ENCODE results near the gene ABHD11. TPM values are rescaled to one million over a fixed set of nuclear protein-coding genes. Genes with fewer than 3 reads are reported as not detected.

The ABHD11 gene
- polyA plus RNA-seq, 2 donors, result 22.6 to 28.3 TPM

- peaks cover 0 to 14% of the 10 kb centered on the region in 2 donors for H3K4me1 ChIP-seq (ENCODE audit: control insufficient read depth in 2 of 2, insufficient read depth in 2 of 2, low read length in 1 of 2)
- peak overlapping the region; percentile 38 to 53 for H3K27ac ChIP-seq (ENCODE audit: low read depth in 2 of 2, low read length in 1 of 2)
- H3K36me3 ChIP-seq (ENCODE audit: control insufficient read depth in 2 of 2, insufficient read depth in 2 of 2, low read length in 1 of 2), result no peaks in the 10 kb centered on the region
- no peaks in the 10 kb centered on the region for H3K27me3 ChIP-seq (ENCODE audit: control insufficient read depth in 1 of 2, insufficient read depth in 2 of 2, low read length in 2 of 2)
- WGBS, 2 donors, result 31 to 45% methylated on average over 4 of the region's 4 CpGs
- H3K4me3 ChIP-seq (ENCODE audit: low read depth in 1 of 2, low read length in 2 of 2), result no peak overlapping the region
- H3K9me3 ChIP-seq (ENCODE audit: control insufficient read depth in 2 of 2, insufficient read depth in 1 of 2, low read depth in 1 of 2, low read length in 1 of 2), result no peaks in the 10 kb centered on the region
Observed at GRCh38 chr7:73746378-73746777, 7.8 kb upstream of the ABHD11 start.

DNA sequence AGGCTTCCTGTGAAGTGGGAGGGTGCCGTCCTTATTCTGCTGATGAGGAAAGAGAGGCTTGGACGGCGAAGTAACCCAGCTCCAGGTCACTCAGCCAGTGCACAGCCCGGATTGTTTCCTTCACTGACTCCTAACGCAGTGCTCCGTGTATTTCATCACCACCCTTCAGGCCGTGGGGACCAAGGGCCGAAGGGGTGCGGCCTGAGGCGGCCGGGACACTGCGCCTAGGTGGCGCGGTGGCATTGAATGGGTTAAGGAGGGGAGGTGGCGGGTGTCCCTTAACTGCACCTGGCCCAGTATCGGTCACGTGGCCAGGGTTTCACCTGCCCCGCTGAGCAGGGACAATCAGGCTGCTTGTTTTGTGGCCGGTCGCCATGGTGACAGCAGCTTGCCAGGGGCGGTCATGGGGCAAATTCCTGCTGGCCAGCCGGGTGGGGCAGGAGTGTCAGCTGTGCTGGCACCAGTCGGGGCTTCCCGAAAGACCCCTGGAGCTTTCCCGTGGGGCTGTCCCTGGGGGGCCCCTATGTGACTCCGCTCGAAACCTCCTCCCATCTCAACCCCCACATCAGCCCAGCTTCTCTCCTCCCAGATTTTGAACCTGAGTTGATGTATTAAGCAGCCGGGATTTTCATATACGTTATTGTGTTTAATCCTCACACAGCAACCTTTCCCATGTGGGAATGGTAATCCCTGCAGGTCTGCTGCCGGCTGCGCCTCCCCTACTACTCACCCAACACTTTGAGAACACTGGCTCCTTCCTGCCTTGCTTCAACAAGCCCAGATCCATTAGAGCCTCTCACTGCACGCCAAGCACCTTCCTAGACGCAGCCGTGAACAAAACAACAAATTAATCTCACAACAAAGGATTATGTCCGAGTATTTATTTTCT, 4.4 kb upstream of the ABHD11 start:
- H3K27me3 ChIP-seq (ENCODE audit: control insufficient read depth in 1 of 2, insufficient read depth in 2 of 2, low read length in 2 of 2), result no peaks in the 10 kb centered on the region
- H3K36me3 ChIP-seq (ENCODE audit: control insufficient read depth in 2 of 2, insufficient read depth in 2 of 2, low read length in 1 of 2), result no peaks in the 10 kb centered on the region
- H3K9me3 ChIP-seq (ENCODE audit: control insufficient read depth in 2 of 2, insufficient read depth in 1 of 2, low read depth in 1 of 2, low read length in 1 of 2), result no peaks in the 10 kb centered on the region
- H3K4me3 ChIP-seq (ENCODE audit: low read depth in 1 of 2, low read length in 2 of 2), result peak overlapping the region in 1 of 2 donors; percentile 1
- H3K27ac ChIP-seq (ENCODE audit: low read depth in 2 of 2, low read length in 1 of 2), result peak overlapping the region; percentile 96
- H3K4me1 ChIP-seq (ENCODE audit: control insufficient read depth in 2 of 2, insufficient read depth in 2 of 2, low read length in 1 of 2), result peaks cover 0 to 17% of the 10 kb centered on the region in 2 donors
- 21 to 29% methylated on average over 35 of the region's 35 CpGs for WGBS, 2 donors

DNA sequence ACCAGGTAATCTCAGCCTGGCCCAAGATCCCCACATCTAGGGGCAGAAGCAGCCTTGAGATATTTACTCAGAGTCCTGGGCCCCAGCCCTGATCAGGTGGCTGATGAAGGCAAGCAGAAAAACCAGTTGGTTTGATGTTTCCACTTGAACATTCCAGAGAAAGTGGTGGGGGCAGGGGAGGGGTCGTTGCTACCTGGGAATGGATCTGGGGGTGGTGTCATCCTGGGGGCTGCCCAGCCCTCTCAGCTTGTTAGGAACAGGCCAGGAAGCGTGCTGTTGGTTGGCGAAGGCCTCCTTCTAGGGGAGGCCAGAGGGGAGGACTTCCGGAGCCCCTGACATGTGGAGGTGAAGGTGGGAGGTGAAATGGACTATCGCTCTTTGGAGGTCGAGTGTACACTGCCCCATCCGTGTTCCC, 3.7 kb upstream of the ABHD11 start:
- no peaks in the 10 kb centered on the region for H3K27me3 ChIP-seq (ENCODE audit: control insufficient read depth in 1 of 2, insufficient read depth in 2 of 2, low read length in 2 of 2)
- H3K9me3 ChIP-seq (ENCODE audit: control insufficient read depth in 2 of 2, insufficient read depth in 1 of 2, low read depth in 1 of 2, low read length in 1 of 2), result no peaks in the 10 kb centered on the region
- no peak overlapping the region for H3K4me3 ChIP-seq (ENCODE audit: low read depth in 1 of 2, low read length in 2 of 2)
- H3K4me1 ChIP-seq (ENCODE audit: control insufficient read depth in 2 of 2, insufficient read depth in 2 of 2, low read length in 1 of 2), result peaks cover 0 to 23% of the 10 kb centered on the region in 2 donors
- peak overlapping the region; percentile 96 for H3K27ac ChIP-seq (ENCODE audit: low read depth in 2 of 2, low read length in 1 of 2)
- 48 to 61% methylated on average over 7 of the region's 7 CpGs for WGBS, 2 donors
- peaks cover 0 to 2% of the 10 kb centered on the region in 2 donors for H3K36me3 ChIP-seq (ENCODE audit: control insufficient read depth in 2 of 2, insufficient read depth in 2 of 2, low read length in 1 of 2)

- peaks cover 0 to 23% of the 10 kb centered on the region in 2 donors for H3K4me1 ChIP-seq (ENCODE audit: control insufficient read depth in 2 of 2, insufficient read depth in 2 of 2, low read length in 1 of 2)
- 85 to 89% methylated on average over 5 of the region's 5 CpGs for WGBS, 2 donors
- no peaks in the 10 kb centered on the region for H3K27me3 ChIP-seq (ENCODE audit: control insufficient read depth in 1 of 2, insufficient read depth in 2 of 2, low read length in 2 of 2)
- H3K36me3 ChIP-seq (ENCODE audit: control insufficient read depth in 2 of 2, insufficient read depth in 2 of 2, low read length in 1 of 2), result peaks cover 4 to 9% of the 10 kb centered on the region in 2 donors
- no peaks in the 10 kb centered on the region for H3K9me3 ChIP-seq (ENCODE audit: control insufficient read depth in 2 of 2, insufficient read depth in 1 of 2, low read depth in 1 of 2, low read length in 1 of 2)
- H3K4me3 ChIP-seq (ENCODE audit: low read depth in 1 of 2, low read length in 2 of 2), result no peak overlapping the region
- H3K27ac ChIP-seq (ENCODE audit: low read depth in 2 of 2, low read length in 1 of 2), result peak overlapping the region; percentile 96
Observed at GRCh38 chr7:73741600-73741999, 3.0 kb upstream of the ABHD11 start.

DNA sequence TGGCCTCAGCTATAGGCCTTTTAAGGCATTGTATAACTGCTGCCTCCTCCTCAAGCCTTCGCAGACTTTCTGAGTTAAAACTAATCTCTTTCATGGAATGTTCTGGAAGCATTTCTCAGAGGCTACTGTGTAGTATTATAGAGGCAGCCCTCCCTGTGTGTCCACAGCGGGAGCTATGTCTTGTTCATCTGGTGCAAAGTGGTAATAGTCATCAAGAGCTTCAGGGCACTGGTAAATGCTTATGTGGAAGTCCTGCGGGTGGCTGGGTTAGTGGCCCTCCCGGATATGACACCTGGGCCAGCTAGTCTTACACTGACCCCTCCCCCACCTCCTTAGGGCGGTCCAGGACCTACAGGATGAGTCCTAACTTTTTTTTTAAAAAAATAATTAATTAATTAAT, 2.2 kb upstream of the ABHD11 start:
- Histone ChIP-seq H3K36me3 (ENCODE audit: control insufficient read depth in 2 of 2, insufficient read depth in 2 of 2, low read length in 1 of 2) (peaks cover 5 to 14% of the 10 kb centered on the region in 2 donors), H3K9me3 (ENCODE audit: control insufficient read depth in 2 of 2, insufficient read depth in 1 of 2, low read depth in 1 of 2, low read length in 1 of 2) (no peaks in the 10 kb centered on the region), H3K4me1 (ENCODE audit: control insufficient read depth in 2 of 2, insufficient read depth in 2 of 2, low read length in 1 of 2) (peaks cover 0 to 21% of the 10 kb centered on the region in 2 donors), H3K4me3 (ENCODE audit: low read depth in 1 of 2, low read length in 2 of 2) (no peak overlapping the region), H3K27ac (ENCODE audit: low read depth in 2 of 2, low read length in 1 of 2) (peak overlapping the region; percentile 0 to 76), H3K27me3 (ENCODE audit: control insufficient read depth in 1 of 2, insufficient read depth in 2 of 2, low read length in 2 of 2) (no peaks in the 10 kb centered on the region)
- WGBS, 2 donors, result 83 to 86% methylated on average over 5 of the region's 5 CpGs

DNA sequence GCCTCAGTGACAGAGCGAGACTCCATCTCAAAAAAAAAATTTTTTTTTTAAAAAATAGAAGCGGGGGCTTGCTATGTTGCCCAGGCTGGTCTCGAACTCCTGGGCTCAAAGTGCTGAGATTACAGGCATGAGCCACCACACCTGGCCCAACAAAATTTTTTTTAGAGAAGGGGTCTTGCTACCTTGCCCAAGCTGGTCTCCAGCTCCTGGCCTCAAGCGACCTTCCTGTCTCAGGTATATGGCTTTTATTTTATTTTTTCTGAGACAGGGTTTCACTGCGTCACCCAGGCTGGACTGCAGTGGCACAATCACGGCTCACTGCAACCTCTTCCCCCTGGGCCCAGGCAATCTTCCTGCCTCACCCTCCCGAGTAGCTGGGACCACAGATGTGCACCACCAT, 1.6 kb upstream of the ABHD11 start:
- no peaks in the 10 kb centered on the region for H3K27me3 ChIP-seq (ENCODE audit: control insufficient read depth in 1 of 2, insufficient read depth in 2 of 2, low read length in 2 of 2)
- 91 to 94% methylated on average over 7 of the region's 7 CpGs for WGBS, 2 donors
- peaks cover 5 to 16% of the 10 kb centered on the region in 2 donors for H3K36me3 ChIP-seq (ENCODE audit: control insufficient read depth in 2 of 2, insufficient read depth in 2 of 2, low read length in 1 of 2)
- no peaks in the 10 kb centered on the region for H3K9me3 ChIP-seq (ENCODE audit: control insufficient read depth in 2 of 2, insufficient read depth in 1 of 2, low read depth in 1 of 2, low read length in 1 of 2)
- peak overlapping the region; percentile 0 to 76 for H3K27ac ChIP-seq (ENCODE audit: low read depth in 2 of 2, low read length in 1 of 2)
- H3K4me1 ChIP-seq (ENCODE audit: control insufficient read depth in 2 of 2, insufficient read depth in 2 of 2, low read length in 1 of 2), result peaks cover 0 to 26% of the 10 kb centered on the region in 2 donors
- no peak overlapping the region for H3K4me3 ChIP-seq (ENCODE audit: low read depth in 1 of 2, low read length in 2 of 2)

- Histone ChIP-seq H3K4me3 (ENCODE audit: low read depth in 1 of 2, low read length in 2 of 2) (peak overlapping the region; percentile 60 to 75), H3K36me3 (ENCODE audit: control insufficient read depth in 2 of 2, insufficient read depth in 2 of 2, low read length in 1 of 2) (peaks cover 5 to 16% of the 10 kb centered on the region in 2 donors), H3K27me3 (ENCODE audit: control insufficient read depth in 1 of 2, insufficient read depth in 2 of 2, low read length in 2 of 2) (no peaks in the 10 kb centered on the region), H3K27ac (ENCODE audit: low read depth in 2 of 2, low read length in 1 of 2) (peak overlapping the region; percentile 94 to 98), H3K4me1 (ENCODE audit: control insufficient read depth in 2 of 2, insufficient read depth in 2 of 2, low read length in 1 of 2) (peaks cover 0 to 33% of the 10 kb centered on the region in 2 donors), H3K9me3 (ENCODE audit: control insufficient read depth in 2 of 2, insufficient read depth in 1 of 2, low read depth in 1 of 2, low read length in 1 of 2) (no peaks in the 10 kb centered on the region)
- 47 to 53% methylated on average over 13 of the region's 13 CpGs for WGBS, 2 donors
Observed at GRCh38 chr7:73739387-73739767, 775 bp upstream of the ABHD11 start.

GRCh38 chr7:73738220-73738611, 386 bp downstream of the ABHD11 start:
- Histone ChIP-seq H3K27me3 (ENCODE audit: control insufficient read depth in 1 of 2, insufficient read depth in 2 of 2, low read length in 2 of 2) (no peaks in the 10 kb centered on the region), H3K4me1 (ENCODE audit: control insufficient read depth in 2 of 2, insufficient read depth in 2 of 2, low read length in 1 of 2) (peaks cover 0 to 33% of the 10 kb centered on the region in 2 donors), H3K36me3 (ENCODE audit: control insufficient read depth in 2 of 2, insufficient read depth in 2 of 2, low read length in 1 of 2) (peaks cover 5 to 16% of the 10 kb centered on the region in 2 donors), H3K27ac (ENCODE audit: low read depth in 2 of 2, low read length in 1 of 2) (peak overlapping the region; percentile 78 to 88), H3K9me3 (ENCODE audit: control insufficient read depth in 2 of 2, insufficient read depth in 1 of 2, low read depth in 1 of 2, low read length in 1 of 2) (no peaks in the 10 kb centered on the region), H3K4me3 (ENCODE audit: low read depth in 1 of 2, low read length in 2 of 2) (peak overlapping the region; percentile 63 to 79)
- WGBS, 2 donors, result 1% methylated on average over 21 to 24 of the region's 24 CpGs

DNA sequence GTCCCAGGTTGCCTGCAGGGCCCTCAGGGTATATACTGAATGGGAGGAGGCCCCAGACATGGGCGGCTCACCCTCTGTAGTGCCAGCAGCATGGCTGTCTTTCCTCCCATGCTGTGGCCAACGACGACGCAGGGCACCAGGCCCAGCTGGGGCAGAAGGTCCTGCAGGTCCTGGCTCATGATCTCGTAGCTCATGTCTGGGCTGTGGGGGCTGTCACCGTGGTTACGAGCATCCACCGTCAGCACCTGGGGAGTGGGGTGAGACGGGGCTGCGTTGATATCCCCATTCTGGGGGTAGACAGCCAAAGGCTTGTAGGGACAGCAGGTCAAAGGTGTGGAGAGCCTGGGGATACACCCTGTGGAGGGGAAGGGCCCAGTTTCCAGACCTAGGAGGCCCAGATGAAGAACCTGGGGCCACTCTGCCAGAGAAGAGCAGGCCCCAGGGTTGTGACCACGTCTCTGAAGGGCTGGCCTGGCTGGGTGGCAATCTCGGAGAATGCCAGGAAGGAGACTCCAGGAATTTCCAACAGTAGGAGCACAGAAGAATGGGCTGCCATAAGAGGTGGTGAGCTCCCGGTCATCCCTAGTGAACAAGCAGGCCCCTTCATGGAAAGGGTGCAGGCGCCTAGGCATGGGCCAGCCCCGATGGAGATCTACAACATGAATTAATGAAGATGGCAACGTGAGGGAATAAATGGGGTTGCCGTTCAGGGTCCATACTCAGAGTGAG, 947 bp downstream of the ABHD11 start:
- Histone ChIP-seq H3K4me1 (ENCODE audit: control insufficient read depth in 2 of 2, insufficient read depth in 2 of 2, low read length in 1 of 2) (peaks cover 0 to 29% of the 10 kb centered on the region in 2 donors), H3K27ac (ENCODE audit: low read depth in 2 of 2, low read length in 1 of 2) (peak overlapping the region in 1 of 2 donors; percentile 22), H3K36me3 (ENCODE audit: control insufficient read depth in 2 of 2, insufficient read depth in 2 of 2, low read length in 1 of 2) (peaks cover 5 to 16% of the 10 kb centered on the region in 2 donors), H3K27me3 (ENCODE audit: control insufficient read depth in 1 of 2, insufficient read depth in 2 of 2, low read length in 2 of 2) (no peaks in the 10 kb centered on the region), H3K4me3 (ENCODE audit: low read depth in 1 of 2, low read length in 2 of 2) (peak overlapping the region; percentile 63 to 79), H3K9me3 (ENCODE audit: control insufficient read depth in 2 of 2, insufficient read depth in 1 of 2, low read depth in 1 of 2, low read length in 1 of 2) (no peaks in the 10 kb centered on the region)
- WGBS, 2 donors, result 66 to 74% methylated on average over 17 of the region's 17 CpGs

Measured in esophagus (tissue), 2 donors.